Astrocyte (in vitro differentiated cells and primary cell): ENCODE measurements around the gene MYCN. TPM values are rescaled to one million over a fixed set of nuclear protein-coding genes. Genes with fewer than 3 reads are reported as not detected.

Source experiments
- DNase-seq: peaks from one replicate; pipeline ENCODE4 v3.0.0-alpha.2; 2010; ENCODE audit warnings: low read depth
- FAIRE-seq: peaks from 2 replicates; lab custom pipeline; 2011; peaks lifted over from hg19 to GRCh38; lab: Jason Lieb, UNC
- H2AFZ ChIP-seq: 2 replicates; pipeline ENCODE4 v1.6.0; 2012; ENCODE audit warnings: low read depth, low read length, inconsistent platforms
- H3K27ac ChIP-seq: 2 replicates; pipeline ENCODE4 v1.5.1; 2011; ENCODE audit warnings: low read depth, low read length, inconsistent platforms
- H3K27me3 ChIP-seq: 2 replicates; pipeline ENCODE4 v1.6.0; 2011; ENCODE audit warnings: low read length, inconsistent platforms; ENCODE audit not compliant: insufficient read depth
- H3K36me3 ChIP-seq: 2 replicates; pipeline ENCODE4 v1.5.1; 2011; ENCODE audit warnings: low read length, inconsistent platforms; ENCODE audit not compliant: insufficient read depth
- H3K4me1 ChIP-seq: 2 replicates; pipeline ENCODE4 v1.5.1; 2011; ENCODE audit warnings: low read length, inconsistent platforms; ENCODE audit not compliant: insufficient read depth
- H3K4me2 ChIP-seq: 2 replicates; pipeline ENCODE4 v1.6.0; 2012; ENCODE audit warnings: low read length, inconsistent platforms
- H3K4me3 ChIP-seq: 2 replicates; pipeline ENCODE4 v1.5.1; 2011; ENCODE audit warnings: low read depth, mild to moderate bottlenecking, low read length, inconsistent platforms; ENCODE audit not compliant: insufficient read depth
- H3K79me2 ChIP-seq: 2 replicates; pipeline ENCODE4 v1.6.0; 2012; ENCODE audit warnings: mild to moderate bottlenecking, low read length, inconsistent platforms; ENCODE audit not compliant: insufficient read depth
- H3K9ac ChIP-seq: 2 replicates; pipeline ENCODE4 v1.6.0; 2012; ENCODE audit warnings: mild to moderate bottlenecking, low read length, inconsistent platforms
- H3K9me3 ChIP-seq: 2 replicates; pipeline ENCODE4 v1.5.1; 2012; ENCODE audit warnings: low read depth, mild to moderate bottlenecking, low read length, inconsistent platforms; ENCODE audit not compliant: insufficient read depth
- H4K20me1 ChIP-seq: 2 replicates; pipeline ENCODE4 v1.6.0; 2012; ENCODE audit warnings: low read length, inconsistent platforms; ENCODE audit not compliant: insufficient read depth
- H3K27ac Mint-ChIP-seq: one replicate; pipeline ENCODE4 v1.8.0; 2021; ENCODE audit warnings: mild to moderate bottlenecking, mixed read lengths; ENCODE audit not compliant: unreplicated experiment
- H3K27me3 Mint-ChIP-seq: one replicate; pipeline ENCODE4 v1.8.0; 2021; ENCODE audit warnings: low read depth, mixed read lengths; ENCODE audit not compliant: unreplicated experiment
- H3K36me3 Mint-ChIP-seq: one replicate; pipeline ENCODE4 v1.8.0; 2021; ENCODE audit warnings: low read depth, mixed read lengths; ENCODE audit not compliant: unreplicated experiment
- H3K4me1 Mint-ChIP-seq: one replicate; pipeline ENCODE4 v1.8.0; 2021; ENCODE audit warnings: low read depth, mixed read lengths; ENCODE audit not compliant: unreplicated experiment
- H3K4me3 Mint-ChIP-seq: one replicate; pipeline ENCODE4 v1.8.0; 2021; ENCODE audit warnings: mild to moderate bottlenecking, moderate library complexity, mixed read lengths; ENCODE audit not compliant: unreplicated experiment
- H3K9me3 Mint-ChIP-seq: one replicate; pipeline ENCODE4 v1.8.0; 2021; ENCODE audit warnings: mild to moderate bottlenecking, mixed read lengths; ENCODE audit not compliant: unreplicated experiment
- EZH2 ChIP-seq: IDR thresholded peaks from 2 replicates; pipeline ENCODE4 v1.6.1; 2012; ENCODE audit warnings: mild to moderate bottlenecking, low read length, inconsistent platforms; ENCODE audit not compliant: insufficient read depth
- total RNA-seq: library from RNA; stranded (reverse); gene quantifications from 2 replicates; pipeline ENCODE4 v1.2.1, GENCODE V29; 2021
- TF ChIP-seq, protein P1 (sequence below): IDR thresholded peaks from 2 replicates; pipeline ENCODE4 v1.5.1; 2011; ENCODE audit warnings: low read depth, mild to moderate bottlenecking, inconsistent platforms, low read length, moderate library complexity; ENCODE audit not compliant: insufficient read depth

The MYCN gene
- total RNA-seq, 1 donor from 2014 or later, result 2.6 TPM

GRCh38 chr2:15943378-15944280, 3.3 kb downstream of the MYCN start:
- Mint-ChIP-seq H3K9me3 (no peaks in the 10 kb centered on the region), H3K4me1 (no peaks in the 10 kb centered on the region), H3K36me3 (no peaks in the 10 kb centered on the region), H3K27me3 (peaks cover 8% of the 10 kb centered on the region), H3K27ac (peak overlapping the region; percentile 13), H3K4me3 (peak overlapping the region; percentile 75)
- no peak overlapping the region for H3K27ac ChIP-seq
- FAIRE-seq, result no peak
- no peaks in the 10 kb centered on the region for H4K20me1 ChIP-seq
- H3K79me2 ChIP-seq, result no peaks in the 10 kb centered on the region
- H3K9me3 ChIP-seq, result no peaks in the 10 kb centered on the region
- H3K27me3 ChIP-seq, result peaks cover 30% of the 10 kb centered on the region
- no peak for TF ChIP-seq EZH2
- TF ChIP-seq, protein P1, sequence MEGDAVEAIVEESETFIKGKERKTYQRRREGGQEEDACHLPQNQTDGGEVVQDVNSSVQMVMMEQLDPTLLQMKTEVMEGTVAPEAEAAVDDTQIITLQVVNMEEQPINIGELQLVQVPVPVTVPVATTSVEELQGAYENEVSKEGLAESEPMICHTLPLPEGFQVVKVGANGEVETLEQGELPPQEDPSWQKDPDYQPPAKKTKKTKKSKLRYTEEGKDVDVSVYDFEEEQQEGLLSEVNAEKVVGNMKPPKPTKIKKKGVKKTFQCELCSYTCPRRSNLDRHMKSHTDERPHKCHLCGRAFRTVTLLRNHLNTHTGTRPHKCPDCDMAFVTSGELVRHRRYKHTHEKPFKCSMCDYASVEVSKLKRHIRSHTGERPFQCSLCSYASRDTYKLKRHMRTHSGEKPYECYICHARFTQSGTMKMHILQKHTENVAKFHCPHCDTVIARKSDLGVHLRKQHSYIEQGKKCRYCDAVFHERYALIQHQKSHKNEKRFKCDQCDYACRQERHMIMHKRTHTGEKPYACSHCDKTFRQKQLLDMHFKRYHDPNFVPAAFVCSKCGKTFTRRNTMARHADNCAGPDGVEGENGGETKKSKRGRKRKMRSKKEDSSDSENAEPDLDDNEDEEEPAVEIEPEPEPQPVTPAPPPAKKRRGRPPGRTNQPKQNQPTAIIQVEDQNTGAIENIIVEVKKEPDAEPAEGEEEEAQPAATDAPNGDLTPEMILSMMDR, result peak; percentile 14
- H3K4me3 ChIP-seq, result no peak overlapping the region
- no peak overlapping the region for H2AFZ ChIP-seq
- H3K4me2 ChIP-seq, result no peak overlapping the region
- H3K4me1 ChIP-seq, result no peaks in the 10 kb centered on the region
- H3K36me3 ChIP-seq, result no peaks in the 10 kb centered on the region
- no peak for DNase-seq
- no peak overlapping the region for H3K9ac ChIP-seq

DNA sequence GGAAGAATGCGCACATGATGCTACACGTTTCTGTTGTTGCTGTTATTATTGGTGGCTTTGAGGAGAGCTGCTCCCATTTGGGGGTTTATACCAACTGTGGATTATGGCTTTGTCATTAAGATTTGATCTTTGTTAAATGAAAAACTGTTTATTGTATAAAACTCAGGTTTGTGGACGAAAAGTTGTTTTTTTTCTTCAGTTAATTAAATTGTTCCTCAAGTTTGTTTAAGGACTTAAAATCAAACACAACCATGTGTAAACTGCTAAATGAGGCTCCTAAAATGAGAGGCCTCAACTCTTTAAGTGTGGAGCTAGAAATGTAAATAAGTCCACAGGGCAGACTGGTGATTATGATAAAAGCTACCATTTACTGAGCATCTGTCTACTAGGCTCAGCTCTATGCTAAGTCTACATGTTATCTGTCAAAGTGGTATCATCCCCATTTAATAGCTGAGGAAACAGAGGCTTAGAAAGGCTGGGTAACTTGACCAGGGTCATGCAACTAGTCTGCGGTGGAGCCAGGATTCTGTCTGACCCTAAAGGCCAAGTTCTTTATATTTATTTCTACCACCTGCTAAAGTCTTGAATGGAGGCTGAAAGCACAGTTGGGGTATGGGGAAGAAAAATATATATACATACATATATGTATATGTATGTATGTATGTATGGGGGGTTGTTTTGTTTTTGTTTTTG, 4.1 kb downstream of the MYCN start:
- DNase-seq, result no peak
- Histone ChIP-seq H4K20me1 (no peaks in the 10 kb centered on the region), H3K27ac (no peak overlapping the region), H3K36me3 (no peaks in the 10 kb centered on the region), H3K9ac (no peak overlapping the region), H3K9me3 (no peaks in the 10 kb centered on the region), H3K27me3 (peaks cover 28% of the 10 kb centered on the region), H2AFZ (no peak overlapping the region), H3K4me2 (no peak overlapping the region), H3K4me1 (no peaks in the 10 kb centered on the region), H3K4me3 (no peak overlapping the region), H3K79me2 (no peaks in the 10 kb centered on the region)
- FAIRE-seq, result no peak
- peaks cover 3% of the 10 kb centered on the region for H3K27me3 Mint-ChIP-seq
- no peak overlapping the region for H3K27ac Mint-ChIP-seq
- H3K4me3 Mint-ChIP-seq, result peak overlapping the region; percentile 75
- no peaks in the 10 kb centered on the region for H3K36me3 Mint-ChIP-seq
- H3K9me3 Mint-ChIP-seq, result no peaks in the 10 kb centered on the region
- no peaks in the 10 kb centered on the region for H3K4me1 Mint-ChIP-seq
- TF ChIP-seq, protein P1, result no peak
- no peak for TF ChIP-seq EZH2
